HG02623 (cell line): ENCODE data around the gene NACC2.
"Not testable (repeated sequence)": the region's sequence is repeated elsewhere in the genome, so short reads cannot be mapped to it uniquely, and the experiment has no call there.

ENCODE experiments used
- ATAC-seq: cut with Tn5 transposase; IDR thresholded peaks from one replicate; pipeline ENCODE4 v1.9.1; 2021; ENCODE audit warnings: moderate library complexity; ENCODE audit not compliant: unreplicated experiment

NACC2 gene

GRCh38 chr9:136048560-136049411, 46.3 kb downstream of the NACC2 start:
- ATAC-seq: no peak

GRCh38 chr9:136047775-136048559, 47.1 kb downstream of the NACC2 start:
- no peak for ATAC-seq

GRCh38 chr9:136047076-136047774, 47.9 kb downstream of the NACC2 start:
- ATAC-seq: no peak

- ATAC-seq: no peak
Observed at GRCh38 chr9:136046554-136046920, 48.6 kb downstream of the NACC2 start.

GRCh38 chr9:136045595-136046553, 49.2 kb downstream of the NACC2 start:
- ATAC-seq: no peak

- no peak for ATAC-seq
Observed at GRCh38 chr9:136044971-136045594, 50.0 kb downstream of the NACC2 start.

GRCh38 chr9:136044207-136044970, 50.7 kb downstream of the NACC2 start:
- ATAC-seq: no peak

- no peak for ATAC-seq
Observed at GRCh38 chr9:136043441-136043991, 51.6 kb downstream of the NACC2 start.

- ATAC-seq: no peak
Observed at GRCh38 chr9:136042541-136042940, 52.5 kb downstream of the NACC2 start.

GRCh38 chr9:136040848-136041247, 54.2 kb downstream of the NACC2 start:
- not testable (repeated sequence) for ATAC-seq

GRCh38 chr9:136039488-136039887, 55.6 kb downstream of the NACC2 start:
- no peak for ATAC-seq

- ATAC-seq: no peak
Observed at GRCh38 chr9:136036848-136037247, 58.2 kb downstream of the NACC2 start.

GRCh38 chr9:136036050-136036449, 59.0 kb downstream of the NACC2 start:
- ATAC-seq: no peak

GRCh38 chr9:136031741-136032730, 63.1 kb downstream of the NACC2 start:
- no peak for ATAC-seq

GRCh38 chr9:136031094-136031493, 64.0 kb downstream of the NACC2 start:
- ATAC-seq: no peak

- ATAC-seq: no peak
Observed at GRCh38 chr9:136029556-136029955, 65.5 kb downstream of the NACC2 start.

- ATAC-seq: no peak
Observed at GRCh38 chr9:136028760-136029470, 66.2 kb downstream of the NACC2 start.
